Stimulated activated CD8-positive, alpha-beta memory T cell treated with anti-CD3 and anti-CD28 coated beads, Interleukin-2, amount 100 ng/mL, for 48 hours (primary cell): ENCODE results near the gene POLR1B.
"Not testable (repeated sequence)": the region's sequence is repeated elsewhere in the genome, so short reads cannot be mapped to it uniquely, and the experiment has no call there.

ENCODE experiments used
- DNase-seq, 2 donors: peaks; one replicate each; pipeline ENCODE4 v3.0.0-alpha.2; 2020; ENCODE audit warnings: low read depth in 2 of 2

The POLR1B gene

GRCh38 chr2:112540906-112541305 is 1.4 kb upstream of the POLR1B start:
- DNase-seq = no peak

GRCh38 chr2:112541315-112542122 is 746 bp upstream of the POLR1B start:
- peak; percentile 54 to 55 for DNase-seq

GRCh38 chr2:112542984-112543661 is 858 bp downstream of the POLR1B start:
- no peak for DNase-seq

- no peak for DNase-seq
Measured at GRCh38 chr2:112547333-112547732, 5.1 kb downstream of the POLR1B start.

- no peak for DNase-seq
Measured at GRCh38 chr2:112548980-112549379, 6.7 kb downstream of the POLR1B start.

GRCh38 chr2:112566104-112566503 is 23.8 kb downstream of the POLR1B start:
- DNase-seq = no peak

- DNase-seq = not testable (repeated sequence)
Measured at GRCh38 chr2:112566508-112566907, 24.2 kb downstream of the POLR1B start.

- no peak for DNase-seq
Measured at GRCh38 chr2:112572005-112572404, 29.7 kb downstream of the POLR1B start.

- DNase-seq = no peak
Measured at GRCh38 chr2:112577756-112578155, 35.5 kb downstream of the POLR1B start.

GRCh38 chr2:112579241-112579640 is 37.0 kb downstream of the POLR1B start:
- DNase-seq = no peak

- no peak for DNase-seq
Measured at GRCh38 chr2:112580084-112580483, 37.8 kb downstream of the POLR1B start.

- no peak for DNase-seq
Measured at GRCh38 chr2:112582314-112582746, 40.1 kb downstream of the POLR1B start.

GRCh38 chr2:112583497-112584133 is 41.4 kb downstream of the POLR1B start:
- DNase-seq = no peak

GRCh38 chr2:112584134-112584890 is 42.0 kb downstream of the POLR1B start, which contains the start of gene CHCHD5:
Gene CHCHD5, plus strand, starts transcription at chr2:112584609. Its CDS starts 39 bp downstream, at chr2:112584648.
- DNase-seq = peak; percentile 82 to 87

- no peak for DNase-seq
Measured at GRCh38 chr2:112584891-112585250, 42.6 kb downstream of the POLR1B start.

GRCh38 chr2:112585400-112585799 is 43.1 kb downstream of the POLR1B start:
- no peak for DNase-seq

GRCh38 chr2:112585873-112586464 is 43.7 kb downstream of the POLR1B start:
- no peak for DNase-seq

- DNase-seq = no peak
Measured at GRCh38 chr2:112588611-112589045, 46.4 kb downstream of the POLR1B start.

- no peak for DNase-seq
Measured at GRCh38 chr2:112591413-112591812, 49.1 kb downstream of the POLR1B start.

GRCh38 chr2:112593736-112594135 is 51.5 kb downstream of the POLR1B start:
- no peak for DNase-seq

- no peak for DNase-seq
Measured at GRCh38 chr2:112597537-112598322, 55.5 kb downstream of the POLR1B start.
